Measurements from ENCODE around the gene KLHL29.

Gene KLHL29

DNA sequence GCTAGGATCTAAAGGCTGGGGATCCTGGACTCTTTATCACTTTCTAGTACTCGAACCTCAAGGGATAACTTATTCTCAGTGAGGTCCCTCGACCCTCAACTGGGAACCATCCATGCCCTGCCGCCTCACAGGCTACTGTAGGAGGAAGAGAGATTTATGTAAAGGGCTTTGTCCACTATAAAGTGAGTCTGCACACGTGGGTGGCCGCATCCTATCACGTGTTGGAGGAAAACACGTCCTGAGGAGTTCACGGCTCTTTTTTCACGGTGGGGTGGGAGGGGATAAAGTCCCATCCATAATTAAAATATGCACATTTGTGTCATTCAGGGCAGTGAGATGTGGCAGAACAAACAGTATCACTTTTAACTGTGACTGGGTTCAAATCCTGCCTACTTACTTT, 176.6 kb downstream of the KLHL29 start:
- DNase-seq: no peak

DNA sequence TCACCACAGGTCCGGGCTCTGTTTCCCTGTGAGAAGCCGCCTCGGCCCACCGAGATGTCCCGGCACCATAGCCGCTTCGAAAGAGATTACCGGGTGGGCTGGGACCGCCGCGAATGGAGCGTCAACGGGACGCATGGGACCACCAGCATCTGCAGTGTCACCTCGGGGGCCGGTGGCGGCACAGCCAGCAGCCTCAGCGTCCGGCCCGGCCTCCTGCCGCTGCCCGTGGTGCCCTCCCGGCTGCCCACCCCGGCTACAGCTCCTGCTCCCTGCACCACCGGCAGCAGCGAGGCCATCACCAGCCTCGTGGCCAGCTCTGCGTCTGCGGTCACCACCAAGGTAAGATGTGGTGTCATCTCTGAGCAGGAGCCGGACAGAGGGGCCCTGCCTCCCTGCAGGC, 177.2 kb downstream of the KLHL29 start:
- DNase-seq: no peak

- no peak for DNase-seq
Measured at GRCh38 chr2:23563151-23563550, 178.2 kb downstream of the KLHL29 start.

GRCh38 chr2:23563673-23564614, 179.0 kb downstream of the KLHL29 start:
- no peak for DNase-seq

DNA sequence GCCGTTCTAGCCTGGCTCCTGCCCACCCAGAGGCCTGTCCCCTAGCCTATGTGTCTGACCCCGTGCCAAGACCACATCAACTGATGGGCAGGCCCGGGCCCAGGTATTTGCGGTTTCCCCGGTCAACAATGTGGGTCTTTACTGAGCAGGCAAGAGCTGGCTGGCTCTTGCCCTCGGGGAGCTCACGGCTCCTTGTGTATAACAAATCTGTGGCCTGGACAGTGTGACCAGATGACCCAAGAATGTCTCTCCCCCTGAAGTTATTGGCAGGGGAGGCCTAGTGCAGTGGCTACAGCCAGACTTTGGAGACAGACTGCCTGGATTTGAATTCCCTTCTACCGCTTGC, 179.6 kb downstream of the KLHL29 start:
- no peak for DNase-seq

DNA sequence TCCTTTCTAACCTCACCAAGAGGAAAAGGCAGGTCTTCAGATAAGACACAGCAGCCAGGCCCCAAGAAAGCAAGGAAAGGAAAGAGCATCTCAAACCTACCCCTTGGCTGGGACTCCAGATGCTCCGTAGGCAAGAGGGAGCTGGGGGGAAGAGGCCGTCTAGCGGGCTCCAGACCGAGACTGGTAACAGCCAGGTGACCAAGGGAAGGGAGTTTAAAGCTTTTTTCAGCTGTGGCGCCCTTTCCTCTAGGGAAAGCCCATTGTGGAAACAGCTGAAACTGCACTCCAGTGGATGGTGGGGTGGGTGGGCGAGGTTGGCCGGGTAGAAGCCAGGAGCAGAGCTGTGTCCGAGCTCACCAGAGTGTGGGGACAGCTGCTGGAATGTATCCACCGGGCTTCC, 180.4 kb downstream of the KLHL29 start:
- no peak for DNase-seq

GRCh38 chr2:23565814-23566213, 180.8 kb downstream of the KLHL29 start:
- DNase-seq: no peak

GRCh38 chr2:23566241-23567142, 181.5 kb downstream of the KLHL29 start:
- no peak for DNase-seq

GRCh38 chr2:23567161-23567756, 182.3 kb downstream of the KLHL29 start:
- DNase-seq: no peak

DNA sequence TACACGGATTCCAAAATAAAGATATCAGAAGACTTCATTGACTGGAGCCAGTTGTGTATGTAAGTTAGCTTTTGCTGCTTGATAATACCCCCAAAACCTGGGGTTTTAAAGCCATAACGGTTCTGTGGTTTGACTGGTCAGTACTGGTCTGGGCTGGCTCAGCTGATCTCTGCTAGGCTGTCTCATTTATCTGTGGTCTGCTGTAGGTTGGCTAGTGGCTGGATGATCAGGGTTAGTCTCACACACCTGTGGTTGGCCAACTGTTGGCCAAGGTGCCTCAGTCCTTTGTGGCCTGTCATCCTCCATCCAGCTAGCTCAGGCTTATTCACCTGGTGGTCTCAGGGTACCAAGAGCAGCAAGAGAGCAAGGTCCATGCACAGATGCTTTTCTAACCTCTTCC, 183.2 kb downstream of the KLHL29 start:
- DNase-seq: no peak

- no peak for DNase-seq
Measured at GRCh38 chr2:23568626-23569190, 183.7 kb downstream of the KLHL29 start.

GRCh38 chr2:23569761-23570365, 184.9 kb downstream of the KLHL29 start:
- no peak for DNase-seq

DNA sequence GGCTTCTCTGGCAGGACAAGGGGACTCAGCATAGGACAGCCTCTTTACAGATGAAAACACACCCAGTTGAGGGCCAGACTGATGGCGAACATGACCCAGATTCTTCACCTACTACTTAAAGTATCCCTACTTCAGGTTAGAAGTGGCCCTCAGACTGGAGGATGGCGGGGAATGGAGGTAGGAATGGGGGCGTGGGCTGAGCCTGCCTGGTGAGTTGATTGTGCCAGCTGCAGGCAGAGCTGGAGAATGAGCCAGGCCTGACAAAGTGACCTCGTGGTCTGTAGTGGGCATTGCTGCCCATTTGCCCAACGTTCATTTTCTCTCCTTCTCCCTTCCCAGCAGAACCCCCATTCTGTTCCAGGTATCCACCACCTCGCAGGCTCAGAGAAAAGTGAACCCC, 186.1 kb downstream of the KLHL29 start:
- no peak for DNase-seq

- DNase-seq: no peak
Measured at GRCh38 chr2:23571527-23572282, 186.7 kb downstream of the KLHL29 start.

GRCh38 chr2:23574919-23575654, 190.1 kb downstream of the KLHL29 start:
- no peak for DNase-seq

GRCh38 chr2:23578964-23579671, 194.1 kb downstream of the KLHL29 start:
- no peak for DNase-seq

GRCh38 chr2:23579674-23580073, 194.7 kb downstream of the KLHL29 start:
- DNase-seq: no peak

DNA sequence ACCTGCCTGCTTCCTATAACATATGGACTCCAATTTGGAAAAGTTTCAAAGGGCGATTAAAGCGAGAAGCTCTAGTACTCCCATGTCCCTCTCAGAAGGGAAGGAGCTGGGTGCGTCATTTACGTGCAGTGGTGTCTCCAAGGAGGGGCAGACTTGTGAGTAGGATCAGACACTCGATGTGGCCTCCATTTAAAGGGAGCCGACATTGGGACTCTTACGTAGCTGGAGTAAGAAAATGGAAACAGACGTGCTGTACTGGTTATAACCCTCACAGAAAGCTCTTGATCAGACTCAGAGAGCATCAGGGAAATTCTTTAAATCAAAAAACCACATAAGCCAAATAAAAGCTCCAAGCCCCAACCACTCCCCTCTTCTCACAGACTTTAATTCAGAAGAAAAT, 198.5 kb downstream of the KLHL29 start:
- no peak for DNase-seq

- peak; percentile 92 for DNase-seq
Measured at GRCh38 chr2:23584054-23584745, 199.2 kb downstream of the KLHL29 start.

Data from NCI-H1092 treated with DMSO at 0.1 percent for 48 hours (cell line).